ENCODE results near the gene PRRX2. TPM values are rescaled to one million over a fixed set of nuclear protein-coding genes. Genes with fewer than 3 reads are reported as not detected.

Gene PRRX2
- total RNA-seq, 1 donor from 2014 or later: 10.1 TPM

DNA sequence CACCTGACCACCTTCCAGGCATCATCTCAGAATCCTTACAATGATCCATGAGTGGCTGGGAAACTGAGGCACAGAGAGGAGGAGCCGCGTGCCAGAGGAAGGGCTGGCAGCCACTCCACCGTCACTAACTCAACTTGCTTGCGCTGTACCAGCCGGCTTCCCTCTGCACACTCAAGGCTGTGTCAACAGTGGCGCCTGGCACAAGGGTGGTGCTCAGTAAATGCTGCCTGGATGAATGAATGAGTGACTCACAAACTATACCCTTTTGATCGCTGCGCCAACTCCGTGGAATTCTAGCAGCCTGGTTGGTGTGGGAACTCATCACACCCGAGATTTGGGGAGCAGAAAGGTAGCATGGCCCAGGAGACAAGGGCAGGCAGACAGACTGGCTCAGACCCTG lies 21.9 kb downstream of the PRRX2 start:
- Mint-ChIP-seq H3K27me3 (ENCODE audit: low read depth) (peaks cover 16% of the 10 kb centered on the region), H3K9me3 (no peaks in the 10 kb centered on the region), H3K36me3 (no peaks in the 10 kb centered on the region), H3K4me3 (no peak overlapping the region), H3K27ac (no peak overlapping the region), H3K4me1 (no peaks in the 10 kb centered on the region)
- TF ChIP-seq CTCF (IDR thresholded peaks at IDR 0.05; ENCODE audit: unreplicated experiment): no peak
- no peak for DNase-seq (ENCODE audit: low spot score in 2 of 2, unreplicated experiment in 2 of 2)

GRCh38 chr9:129688285-129689043 lies 23.0 kb downstream of the PRRX2 start:
- H3K27ac Mint-ChIP-seq: no peak overlapping the region
- H3K4me1 Mint-ChIP-seq: no peaks in the 10 kb centered on the region
- peaks cover 16% of the 10 kb centered on the region for H3K27me3 Mint-ChIP-seq (ENCODE audit: low read depth)
- no peak overlapping the region for H3K4me3 Mint-ChIP-seq
- no peak for DNase-seq (ENCODE audit: low spot score in 2 of 2, unreplicated experiment in 2 of 2)
- H3K9me3 Mint-ChIP-seq: no peaks in the 10 kb centered on the region
- no peaks in the 10 kb centered on the region for H3K36me3 Mint-ChIP-seq
- no peak for TF ChIP-seq CTCF (IDR thresholded peaks at IDR 0.05; ENCODE audit: unreplicated experiment)

- Mint-ChIP-seq H3K9me3 (no peaks in the 10 kb centered on the region), H3K4me3 (no peak overlapping the region), H3K4me1 (peaks cover 11% of the 10 kb centered on the region), H3K36me3 (no peaks in the 10 kb centered on the region), H3K27ac (no peak overlapping the region), H3K27me3 (ENCODE audit: low read depth) (peaks cover 33% of the 10 kb centered on the region)
- no peak for DNase-seq (ENCODE audit: low spot score in 2 of 2, unreplicated experiment in 2 of 2)
- no peak for TF ChIP-seq CTCF (IDR thresholded peaks at IDR 0.05; ENCODE audit: unreplicated experiment)
Measured at GRCh38 chr9:129692534-129692933, 27.1 kb downstream of the PRRX2 start.

GRCh38 chr9:129693741-129694140 lies 28.3 kb downstream of the PRRX2 start:
- Mint-ChIP-seq H3K9me3 (no peaks in the 10 kb centered on the region), H3K27me3 (ENCODE audit: low read depth) (peaks cover 29% of the 10 kb centered on the region), H3K36me3 (no peaks in the 10 kb centered on the region), H3K27ac (no peak overlapping the region), H3K4me3 (no peak overlapping the region), H3K4me1 (peaks cover 11% of the 10 kb centered on the region)
- no peak for DNase-seq (ENCODE audit: low spot score in 2 of 2, unreplicated experiment in 2 of 2)
- TF ChIP-seq CTCF (IDR thresholded peaks at IDR 0.05; ENCODE audit: unreplicated experiment): no peak

- H3K4me1 Mint-ChIP-seq: peaks cover 11% of the 10 kb centered on the region
- no peak overlapping the region for H3K27ac Mint-ChIP-seq
- no peak for DNase-seq (ENCODE audit: low spot score in 2 of 2, unreplicated experiment in 2 of 2)
- TF ChIP-seq CTCF (IDR thresholded peaks at IDR 0.05; ENCODE audit: unreplicated experiment): no peak
- H3K9me3 Mint-ChIP-seq: no peaks in the 10 kb centered on the region
- no peaks in the 10 kb centered on the region for H3K36me3 Mint-ChIP-seq
- no peak overlapping the region for H3K4me3 Mint-ChIP-seq
- H3K27me3 Mint-ChIP-seq (ENCODE audit: low read depth): peaks cover 24% of the 10 kb centered on the region
Measured at GRCh38 chr9:129694243-129694646, 28.8 kb downstream of the PRRX2 start.
